Activated CD8-positive, alpha-beta T cell treated with anti-CD3 and anti-CD28 coated beads for 36 hours (primary cell): Measurements from ENCODE around the gene SMARCE1. TPM values are rescaled to one million over a fixed set of nuclear protein-coding genes. Genes with fewer than 3 reads are reported as not detected.

Source experiments
- ATAC-seq: fragments of 200-7000 bp; cut with Tn5 transposase; one replicate; pipeline ENCODE4 v1.10.0; 2021; ENCODE audit warnings: mild to moderate bottlenecking, moderate library complexity
- CTCF ChIA-PET: fragments of 350-600 bp; sonication (Branson Sonifier 250); formaldehyde crosslinking; loops from one replicate; lab custom pipeline; 2021; ENCODE audit warnings: antibody characterized with exemption; lab: Charles Lee
- POLR2A ChIA-PET: fragments of 350-600 bp; sonication (Branson Sonifier 250); formaldehyde crosslinking; loops from one replicate; lab custom pipeline; 2021; ENCODE audit warnings: antibody characterized with exemption; lab: Charles Lee
- DNase-seq: peaks from one replicate; pipeline ENCODE4 v3.0.0-alpha.2; 2020
- H3K27ac Mint-ChIP-seq: one replicate; pipeline ENCODE4 v1.8.0; 2021; ENCODE audit warnings: mild to moderate bottlenecking, mixed read lengths
- H3K27me3 Mint-ChIP-seq: one replicate; pipeline ENCODE4 v1.8.0; 2021; ENCODE audit warnings: mixed read lengths
- H3K36me3 Mint-ChIP-seq: one replicate; pipeline ENCODE4 v1.8.0; 2021; ENCODE audit warnings: low read depth, mixed read lengths
- H3K4me1 Mint-ChIP-seq: one replicate; pipeline ENCODE4 v1.8.0; 2021; ENCODE audit warnings: low read depth, mixed read lengths
- H3K4me3 Mint-ChIP-seq: one replicate; pipeline ENCODE4 v1.8.0; 2021; ENCODE audit warnings: mild to moderate bottlenecking, moderate library complexity, mixed read lengths
- H3K9me3 Mint-ChIP-seq: one replicate; pipeline ENCODE4 v1.8.0; 2021; ENCODE audit warnings: mixed read lengths
- CTCF ChIP-seq: fragments of 200-600 bp; IDR thresholded peaks from one replicate; pipeline ENCODE4 v1.8.0; 2022; ENCODE audit warnings: antibody characterized with exemption, mild to moderate bottlenecking
- intact Hi-C: fragments of 100-400 bp; cut with micrococcal nuclease; formaldehyde crosslinking; loops from one replicate; pipeline ENCODE4 v1.10.0; 2022
- total RNA-seq, 2 experiments: library from RNA; stranded (reverse); gene quantifications; one replicate each; pipeline ENCODE4 v1.2.3, GENCODE V29; 2021

SMARCE1 gene
- total RNA-seq, 2 experiments from 2014 or later, result 87.8 to 92.5 TPM

- Mint-ChIP-seq H3K27me3 (peaks cover 1% of the 10 kb centered on the region), H3K36me3 (no peaks in the 10 kb centered on the region), H3K27ac (no peak overlapping the region), H3K9me3 (no peaks in the 10 kb centered on the region), H3K4me1 (no peaks in the 10 kb centered on the region), H3K4me3 (no peak overlapping the region)
- intact Hi-C loops, result no loop called here
- DNase-seq (no peak), ATAC-seq (no peak)
- TF ChIP-seq CTCF, result no peak
- ChIA-PET POLR2A (no interaction called here), CTCF (interaction anchor here (1.8 kb wide), 1 partner anchor 10 kb away, joined by 5 read pairs; no protein-coding TSS in a partner anchor)
Measured at GRCh38 chr17:40687106-40687505, 39.5 kb upstream of the SMARCE1 start.

- ChIA-PET CTCF (interaction anchor here (1.8 kb wide), 1 partner anchor 11 kb away, joined by 5 read pairs; no protein-coding TSS in a partner anchor), POLR2A (no interaction called here)
- no peak overlapping the region for H3K4me3 Mint-ChIP-seq
- DNase-seq, result no peak
- H3K27ac Mint-ChIP-seq, result no peak overlapping the region
- H3K4me1 Mint-ChIP-seq, result no peaks in the 10 kb centered on the region
- ATAC-seq, result no peak
- H3K9me3 Mint-ChIP-seq, result no peaks in the 10 kb centered on the region
- intact Hi-C loops, result no loop called here
- H3K36me3 Mint-ChIP-seq, result no peaks in the 10 kb centered on the region
- H3K27me3 Mint-ChIP-seq, result peaks cover 6% of the 10 kb centered on the region
- no peak for TF ChIP-seq CTCF
Measured at GRCh38 chr17:40686192-40686591, 38.6 kb upstream of the SMARCE1 start.

GRCh38 chr17:40680998-40681397 is 33.4 kb upstream of the SMARCE1 start:
- Mint-ChIP-seq H3K27me3 (peaks cover 25% of the 10 kb centered on the region), H3K4me3 (no peak overlapping the region), H3K36me3 (no peaks in the 10 kb centered on the region), H3K9me3 (no peaks in the 10 kb centered on the region), H3K27ac (no peak overlapping the region), H3K4me1 (peaks cover 8% of the 10 kb centered on the region)
- DNase-seq (no peak), ATAC-seq (no peak)
- ChIA-PET CTCF (no interaction called here), POLR2A (no interaction called here)
- TF ChIP-seq CTCF, result no peak
- intact Hi-C loops, result no loop called here

GRCh38 chr17:40679523-40679907 is 31.9 kb upstream of the SMARCE1 start:
- no peak for TF ChIP-seq CTCF
- intact Hi-C loops, result no loop called here
- Mint-ChIP-seq H3K36me3 (no peaks in the 10 kb centered on the region), H3K27ac (no peak overlapping the region), H3K27me3 (peaks cover 29% of the 10 kb centered on the region), H3K4me3 (no peak overlapping the region), H3K4me1 (peaks cover 8% of the 10 kb centered on the region), H3K9me3 (no peaks in the 10 kb centered on the region)
- no peak for ATAC-seq
- ChIA-PET CTCF (no interaction called here), POLR2A (no interaction called here)
- DNase-seq, result no peak

- CTCF ChIA-PET, result no interaction called here
Measured at GRCh38 chr17:40678902-40679522, 31.4 kb upstream of the SMARCE1 start.

More at GRCh38 chr17:40678902-40679522, 31.4 kb upstream of the SMARCE1 start:
- Mint-ChIP-seq H3K4me3 (no peak overlapping the region), H3K4me1 (peaks cover 8% of the 10 kb centered on the region), H3K36me3 (no peaks in the 10 kb centered on the region), H3K27me3 (peaks cover 33% of the 10 kb centered on the region), H3K27ac (no peak overlapping the region), H3K9me3 (no peaks in the 10 kb centered on the region)
- ATAC-seq (peak; percentile 13), DNase-seq (peak; percentile 29)
- POLR2A ChIA-PET, result no interaction called here
- intact Hi-C loops, result no loop called here
- no peak for TF ChIP-seq CTCF
